Ramos (cell line): ENCODE data around the gene FXN.

ENCODE experiments used
- in situ Hi-C: fragments of 300-500 bp; cut with MboI; formaldehyde crosslinking; loops from one replicate; pipeline ENCODE4 v1.14.3; 2022; ENCODE audit warnings: low sequenced_read_pairs; ENCODE audit not compliant: unreplicated experiment

The FXN gene

GRCh38 chr9:69020301-69021145, 15.0 kb upstream of the FXN start:
- in situ Hi-C loops = no loop called here

GRCh38 chr9:69023650-69024049, 11.9 kb upstream of the FXN start:
- in situ Hi-C loops = no loop called here

GRCh38 chr9:69027355-69028097, 8.0 kb upstream of the FXN start:
- in situ Hi-C loops = no loop called here

- in situ Hi-C loops = no loop called here
These were observed 6.8 kb upstream of the FXN start for GRCh38 chr9:69028754-69029153.

GRCh38 chr9:69029535-69029934, 6.0 kb upstream of the FXN start:
- in situ Hi-C loops = no loop called here

GRCh38 chr9:69030851-69031645, 4.5 kb upstream of the FXN start:
- in situ Hi-C loops = no loop called here

- in situ Hi-C loops = no loop called here
These were observed 1.5 kb upstream of the FXN start for GRCh38 chr9:69034071-69034470.

GRCh38 chr9:69036309-69036708, 757 bp downstream of the FXN start:
- in situ Hi-C loops = no loop called here

- in situ Hi-C loops = no loop called here
These were observed 1.2 kb downstream of the FXN start for GRCh38 chr9:69036799-69037198.

- in situ Hi-C loops = loop anchor here (10.0 kb wide), 1 partner anchor 64 kb away; no protein-coding TSS in a partner anchor
These were observed 5.1 kb downstream of the FXN start for GRCh38 chr9:69040646-69041045.

GRCh38 chr9:69044240-69045219, 9.0 kb downstream of the FXN start:
- in situ Hi-C loops = loop anchor here (10.0 kb wide), 1 partner anchor 60 kb away; no protein-coding TSS in a partner anchor

- in situ Hi-C loops = loop anchor here (10.0 kb wide), 1 partner anchor 59 kb away; no protein-coding TSS in a partner anchor
These were observed 10.3 kb downstream of the FXN start for GRCh38 chr9:69045821-69046220.

GRCh38 chr9:69046723-69047122, 11.2 kb downstream of the FXN start:
- in situ Hi-C loops = loop anchor here (10.0 kb wide), 1 partner anchor 58 kb away; no protein-coding TSS in a partner anchor

- in situ Hi-C loops = loop anchor here (10.0 kb wide), 1 partner anchor 57 kb away; no protein-coding TSS in a partner anchor
These were observed 11.8 kb downstream of the FXN start for GRCh38 chr9:69047371-69047770.

GRCh38 chr9:69049094-69049493, 13.5 kb downstream of the FXN start:
- in situ Hi-C loops = loop anchor here (10.0 kb wide), 1 partner anchor 56 kb away; no protein-coding TSS in a partner anchor

- in situ Hi-C loops = loop anchor here (10.0 to 25.0 kb wide), 4 partner anchors 144 to 861 kb away; no protein-coding TSS in a partner anchor
These were observed 15.4 kb downstream of the FXN start for GRCh38 chr9:69050936-69051335.

- in situ Hi-C loops = loop anchor here (10.0 to 25.0 kb wide), 4 partner anchors 140 to 857 kb away; no protein-coding TSS in a partner anchor
These were observed 19.4 kb downstream of the FXN start for GRCh38 chr9:69054989-69055388.

- in situ Hi-C loops = loop anchor here (10.0 to 25.0 kb wide), 4 partner anchors 138 to 856 kb away; no protein-coding TSS in a partner anchor
These were observed 20.8 kb downstream of the FXN start for GRCh38 chr9:69056191-69056815.
